ENCODE results near the gene MAML1. TPM values are rescaled to one million over a fixed set of nuclear protein-coding genes. Genes with fewer than 3 reads are reported as not detected.
"Not testable (repeated sequence)": the region's sequence is repeated elsewhere in the genome, so short reads cannot be mapped to it uniquely, and the experiment has no call there.

Gene MAML1
- total RNA-seq, 2 donors from 2014 or later = 26.7 to 42.4 TPM

DNA sequence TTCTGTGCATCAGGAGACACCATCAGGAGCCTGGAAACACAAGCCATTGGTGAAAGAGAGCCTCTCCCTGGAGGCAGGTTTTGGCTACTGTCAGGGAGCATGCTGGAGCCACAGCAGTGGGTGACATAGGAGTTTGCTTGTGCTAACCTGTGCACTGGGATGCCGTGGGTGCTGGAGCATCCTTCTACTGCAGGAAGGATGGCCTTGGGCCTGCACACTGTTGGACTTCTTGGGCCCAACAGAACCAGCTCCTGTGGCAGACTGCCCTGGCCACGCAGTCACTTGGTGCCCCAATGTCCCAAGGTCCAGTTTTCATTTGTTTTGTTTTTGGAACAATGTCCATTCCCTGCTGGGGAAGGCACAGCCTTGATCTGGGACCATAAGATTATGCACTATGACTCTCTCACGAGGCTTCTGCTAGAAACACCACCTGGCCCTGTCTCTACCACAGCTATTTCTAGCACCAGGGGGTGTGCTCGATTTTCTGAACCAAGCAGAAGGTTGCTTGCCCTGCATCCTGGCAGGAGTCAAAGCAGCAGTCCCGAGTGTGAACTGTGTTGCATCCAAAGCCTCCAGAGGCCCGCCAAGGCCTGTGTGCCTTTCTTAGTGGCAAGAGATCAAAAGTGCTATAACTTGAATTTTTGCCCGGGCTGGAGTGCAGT, 55.7 kb downstream of the MAML1 start:
- Mint-ChIP-seq H3K4me3 (no peak overlapping the region), H3K27me3 (no peaks in the 10 kb centered on the region), H3K27ac (no peak overlapping the region), H3K36me3 (ENCODE audit: low read depth) (no peaks in the 10 kb centered on the region), H3K4me1 (peaks cover 3% of the 10 kb centered on the region), H3K9me3 (no peaks in the 10 kb centered on the region)
- ATAC-seq (replicated peaks) = no peak

DNA sequence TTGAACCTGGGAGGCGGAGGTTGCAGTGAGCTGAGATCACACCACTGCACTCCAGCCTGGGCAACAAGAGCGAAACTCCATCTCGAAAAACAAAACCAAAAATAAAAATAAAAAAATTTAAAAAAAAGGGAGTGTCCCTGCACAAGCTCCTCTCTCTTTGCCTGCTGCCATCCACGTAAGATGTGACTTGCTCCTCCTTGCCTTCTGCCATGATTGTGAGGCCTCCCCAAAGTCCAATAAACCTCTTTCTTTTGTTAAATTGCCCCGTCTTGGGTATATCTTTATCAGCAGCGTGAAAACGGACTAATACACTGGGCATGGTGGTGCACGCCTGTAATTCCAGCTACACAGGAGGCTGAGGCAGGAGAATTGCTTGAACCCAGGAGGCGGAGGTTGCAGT, 56.7 kb downstream of the MAML1 start:
- not testable (repeated sequence) for H3K4me3 Mint-ChIP-seq; H3K36me3 Mint-ChIP-seq (ENCODE audit: low read depth); H3K27ac Mint-ChIP-seq; H3K27me3 Mint-ChIP-seq; ATAC-seq (replicated peaks); H3K9me3 Mint-ChIP-seq
- peaks cover 12% of the 10 kb centered on the region for H3K4me1 Mint-ChIP-seq

DNA sequence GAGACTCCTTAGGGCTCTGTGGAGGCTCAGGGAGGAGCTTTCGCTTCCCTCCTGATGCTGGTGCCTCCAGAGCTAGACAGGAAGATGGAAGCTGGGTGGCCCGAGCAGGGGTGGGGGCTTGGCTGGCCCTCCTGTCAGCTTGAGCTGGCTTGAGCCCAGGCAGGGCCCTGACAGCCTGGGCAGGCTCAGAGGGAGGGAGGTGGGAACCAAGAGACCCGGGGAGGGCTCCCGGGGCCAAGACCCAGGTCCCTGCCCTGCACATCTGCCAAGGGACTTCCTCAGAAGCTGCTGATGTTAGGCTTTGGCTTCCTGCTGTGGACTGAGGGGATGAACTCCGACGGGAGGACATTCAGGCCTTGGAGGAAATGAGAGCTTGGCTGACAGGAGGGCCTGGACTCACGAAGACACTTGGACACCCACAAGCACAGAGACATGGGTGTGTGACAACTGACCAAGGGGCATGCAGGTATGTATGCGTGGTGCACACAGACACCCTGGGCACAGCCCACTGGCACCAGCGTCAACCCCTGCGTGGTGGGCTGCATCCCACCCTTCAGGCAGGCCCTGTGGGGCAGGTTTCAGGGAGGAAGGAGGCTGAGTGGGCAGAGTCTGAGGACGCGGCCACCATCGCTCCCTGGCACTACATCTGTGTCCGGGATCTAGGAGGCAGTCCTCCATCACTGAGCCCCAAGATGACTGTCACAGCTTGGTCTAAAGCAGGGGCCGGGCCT, 59.4 kb downstream of the MAML1 start:
- ATAC-seq (replicated peaks) = no peak
- no peak overlapping the region for H3K4me3 Mint-ChIP-seq
- H3K27ac Mint-ChIP-seq = no peak overlapping the region
- no peaks in the 10 kb centered on the region for H3K9me3 Mint-ChIP-seq
- peaks cover 16% of the 10 kb centered on the region for H3K4me1 Mint-ChIP-seq
- H3K27me3 Mint-ChIP-seq = no peaks in the 10 kb centered on the region
- H3K36me3 Mint-ChIP-seq (ENCODE audit: low read depth) = peaks cover 5% of the 10 kb centered on the region

GRCh38 chr5:179792612-179793467, 60.2 kb downstream of the MAML1 start:
- no peak for ATAC-seq (replicated peaks)
- Mint-ChIP-seq H3K4me3 (peak overlapping the region; percentile 59), H3K27me3 (no peaks in the 10 kb centered on the region)

GRCh38 chr5:179793468-179794139, 61.0 kb downstream of the MAML1 start, which contains the start of gene LTC4S:
LTC4S (plus strand) TSS chr5:179793986; CDS start chr5:179794081, 95 bp downstream.
- H3K27ac Mint-ChIP-seq = no peak within 1 kb of the TSS
- peak within 1 kb of the TSS; percentile 59 for H3K4me3 Mint-ChIP-seq
- no peaks in the 10 kb centered on the region for H3K9me3 Mint-ChIP-seq
- H3K27me3 Mint-ChIP-seq = no peaks in the 10 kb centered on the region
- peaks cover 10% of the 10 kb centered on the region for H3K36me3 Mint-ChIP-seq (ENCODE audit: low read depth)
- ATAC-seq (replicated peaks) = peak; percentile 25
- peaks cover 17% of the 10 kb centered on the region for H3K4me1 Mint-ChIP-seq

More at GRCh38 chr5:179792612-179793467, 60.2 kb downstream of the MAML1 start:
- Mint-ChIP-seq H3K36me3 (ENCODE audit: low read depth) (peaks cover 10% of the 10 kb centered on the region), H3K27ac (no peak overlapping the region), H3K9me3 (no peaks in the 10 kb centered on the region), H3K4me1 (peaks cover 17% of the 10 kb centered on the region)

GRCh38 chr5:179794171-179794570, 61.5 kb downstream of the MAML1 start:
- ATAC-seq (replicated peaks) = no peak
- Mint-ChIP-seq H3K36me3 (ENCODE audit: low read depth) (peaks cover 13% of the 10 kb centered on the region), H3K4me1 (peaks cover 17% of the 10 kb centered on the region), H3K27me3 (no peaks in the 10 kb centered on the region), H3K4me3 (peak overlapping the region; percentile 59), H3K27ac (no peak overlapping the region), H3K9me3 (no peaks in the 10 kb centered on the region)

GRCh38 chr5:179794575-179794974, 62.0 kb downstream of the MAML1 start:
- Mint-ChIP-seq H3K4me3 (peak overlapping the region; percentile 59), H3K36me3 (ENCODE audit: low read depth) (peaks cover 17% of the 10 kb centered on the region), H3K27me3 (no peaks in the 10 kb centered on the region), H3K27ac (no peak overlapping the region), H3K4me1 (peaks cover 17% of the 10 kb centered on the region), H3K9me3 (no peaks in the 10 kb centered on the region)
- no peak for ATAC-seq (replicated peaks)

DNA sequence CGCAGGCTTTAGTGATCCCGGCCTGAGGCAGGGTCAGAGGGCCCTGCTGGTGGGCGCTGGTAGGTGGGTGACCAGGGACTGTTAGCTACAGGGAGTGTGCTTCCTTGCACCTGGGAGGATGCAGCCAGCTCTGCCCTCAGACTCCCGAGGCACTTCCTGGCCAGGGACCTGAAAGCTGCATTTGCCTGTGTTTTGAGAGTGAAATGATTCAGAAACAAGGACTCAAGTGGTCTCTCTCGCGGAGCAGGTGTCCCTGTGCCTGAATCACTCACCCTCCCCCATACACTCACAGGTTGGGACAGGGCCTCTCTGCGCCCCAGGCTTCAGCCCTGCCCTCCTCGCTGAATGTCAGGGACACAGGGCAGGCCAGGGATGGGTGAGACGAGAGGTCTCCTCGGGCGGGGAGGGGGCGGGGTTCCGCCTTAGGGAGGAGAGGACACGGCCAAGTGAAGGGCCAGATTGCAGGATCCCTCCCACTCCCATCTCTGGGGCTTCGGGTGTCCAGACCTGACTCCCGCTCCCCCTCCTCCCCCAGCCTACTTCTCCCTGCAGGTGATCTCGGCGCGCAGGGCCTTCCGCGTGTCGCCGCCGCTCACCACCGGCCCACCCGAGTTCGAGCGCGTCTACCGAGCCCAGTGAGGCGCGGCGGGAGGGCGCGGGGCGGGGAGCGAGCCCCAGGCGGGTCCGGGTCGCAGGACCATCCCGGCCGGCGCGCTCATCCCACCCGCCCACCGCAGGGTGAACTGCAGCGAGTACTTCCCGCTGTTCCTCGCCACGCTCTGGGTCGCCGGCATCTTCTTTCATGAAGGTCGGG, 62.6 kb downstream of the MAML1 start:
- no peak overlapping the region for H3K27ac Mint-ChIP-seq
- H3K27me3 Mint-ChIP-seq = no peaks in the 10 kb centered on the region
- peak; percentile 20 for ATAC-seq (replicated peaks)
- peak overlapping the region; percentile 59 for H3K4me3 Mint-ChIP-seq
- H3K36me3 Mint-ChIP-seq (ENCODE audit: low read depth) = peaks cover 23% of the 10 kb centered on the region
- H3K9me3 Mint-ChIP-seq = no peaks in the 10 kb centered on the region
- H3K4me1 Mint-ChIP-seq = peaks cover 17% of the 10 kb centered on the region

DNA sequence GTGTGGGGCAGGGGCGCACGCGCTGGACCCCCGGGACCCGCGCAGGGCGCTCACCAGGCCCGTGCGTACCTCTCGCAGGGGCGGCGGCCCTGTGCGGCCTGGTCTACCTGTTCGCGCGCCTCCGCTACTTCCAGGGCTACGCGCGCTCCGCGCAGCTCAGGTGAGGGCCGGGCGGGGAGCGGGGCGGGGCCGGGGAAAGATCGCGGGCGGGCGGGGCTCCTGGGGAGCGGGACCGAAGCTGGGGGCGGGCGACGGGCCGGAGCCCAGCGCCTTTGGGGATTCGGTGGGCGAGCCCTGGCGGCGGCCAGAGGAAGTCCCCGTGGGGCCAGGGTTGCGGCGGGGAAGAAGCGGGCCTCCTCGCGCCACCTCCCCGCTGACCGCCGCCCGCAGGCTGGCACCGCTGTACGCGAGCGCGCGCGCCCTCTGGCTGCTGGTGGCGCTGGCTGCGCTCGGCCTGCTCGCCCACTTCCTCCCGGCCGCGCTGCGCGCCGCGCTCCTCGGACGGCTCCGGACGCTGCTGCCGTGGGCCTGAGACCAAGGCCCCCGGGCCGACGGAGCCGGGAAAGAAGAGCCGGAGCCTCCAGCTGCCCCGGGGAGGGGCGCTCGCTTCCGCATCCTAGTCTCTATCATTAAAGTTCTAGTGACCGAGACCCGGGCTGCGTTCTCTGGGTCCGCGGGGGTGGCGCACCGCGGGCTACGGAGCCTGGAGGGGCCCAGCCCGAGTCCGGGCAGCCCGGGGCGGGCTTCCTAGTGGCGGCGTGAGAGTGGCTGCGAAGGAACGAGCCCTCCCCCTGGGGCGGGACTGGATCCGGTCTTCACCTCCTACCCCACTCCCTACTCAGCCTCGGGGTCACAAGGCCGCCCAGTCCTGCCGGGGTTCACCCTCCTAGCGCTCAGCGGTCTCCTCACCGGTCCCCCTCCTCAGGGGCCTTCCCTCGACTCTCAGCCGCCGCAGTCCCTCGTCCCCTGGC, 63.5 kb downstream of the MAML1 start:
- Mint-ChIP-seq H3K27ac (peak overlapping the region; percentile 71), H3K4me1 (peaks cover 17% of the 10 kb centered on the region), H3K9me3 (no peaks in the 10 kb centered on the region), H3K36me3 (ENCODE audit: low read depth) (peaks cover 23% of the 10 kb centered on the region), H3K4me3 (peak overlapping the region; percentile 69), H3K27me3 (no peaks in the 10 kb centered on the region)
- ATAC-seq (replicated peaks) = peak; percentile 83

DNA sequence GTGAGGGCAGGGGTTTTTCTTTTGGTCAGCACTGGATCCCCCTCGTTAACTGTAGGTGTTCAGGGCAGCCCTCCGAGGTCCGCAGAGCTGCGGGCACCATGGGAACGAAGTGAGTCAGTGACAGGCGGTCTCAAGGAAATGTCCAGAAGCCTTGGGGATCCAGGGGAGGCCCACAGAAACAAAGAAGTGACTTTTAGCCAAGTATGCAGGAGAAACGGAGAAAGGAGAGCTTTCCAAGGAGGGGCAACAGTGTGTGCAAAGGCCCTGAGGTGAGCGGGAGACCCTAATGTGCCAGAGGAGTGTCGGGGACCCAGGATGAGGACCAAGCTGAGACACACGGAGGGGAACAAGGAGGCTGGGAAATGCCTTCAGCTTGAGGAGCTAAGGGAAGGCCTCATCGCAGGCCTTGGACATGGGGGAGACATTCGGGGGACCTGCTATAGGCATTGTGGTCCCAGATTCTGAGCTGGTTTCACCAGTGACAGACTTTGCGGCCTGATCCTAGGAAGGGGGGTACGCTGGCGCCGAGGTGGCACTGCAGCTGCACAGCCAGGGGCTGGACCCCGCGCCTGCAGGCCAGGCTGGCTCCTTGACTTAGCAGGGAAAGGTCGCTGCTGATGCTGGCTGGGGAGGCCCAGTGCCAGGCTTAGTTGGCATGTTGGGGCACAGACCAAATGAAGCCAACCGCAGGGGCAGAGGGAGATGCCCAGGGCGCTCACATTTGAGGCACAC, 64.4 kb downstream of the MAML1 start:
- Mint-ChIP-seq H3K27ac (peak overlapping the region; percentile 71), H3K4me3 (peak overlapping the region; percentile 69), H3K27me3 (no peaks in the 10 kb centered on the region), H3K4me1 (peaks cover 22% of the 10 kb centered on the region), H3K9me3 (no peaks in the 10 kb centered on the region), H3K36me3 (ENCODE audit: low read depth) (peaks cover 29% of the 10 kb centered on the region)
- no peak for ATAC-seq (replicated peaks)

DNA sequence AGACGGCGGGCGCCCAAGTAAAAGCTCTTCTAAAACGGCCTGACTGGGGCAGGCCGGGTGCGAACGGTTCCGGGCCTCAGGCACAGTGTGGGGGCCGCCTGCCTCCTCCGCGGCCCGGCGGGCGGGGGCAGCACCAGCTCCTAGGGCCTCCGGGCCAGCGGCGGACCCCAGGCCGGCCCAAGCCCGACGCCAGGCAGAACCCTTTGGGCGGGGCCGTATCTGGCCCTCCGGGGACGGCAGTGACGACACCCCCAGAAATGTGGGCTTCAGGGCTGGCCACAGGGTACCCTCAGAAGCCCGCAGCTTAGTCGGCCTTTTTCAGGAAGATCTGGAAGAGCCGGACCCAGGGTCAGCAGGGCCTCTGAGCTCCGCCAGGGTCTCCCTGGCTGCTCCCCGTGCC, 65.1 kb downstream of the MAML1 start:
- ATAC-seq (replicated peaks) = no peak
- H3K27ac Mint-ChIP-seq = no peak overlapping the region
- H3K36me3 Mint-ChIP-seq (ENCODE audit: low read depth) = peaks cover 31% of the 10 kb centered on the region

GRCh38 chr5:179798144-179798770, 65.6 kb downstream of the MAML1 start:
- H3K4me3 Mint-ChIP-seq = no peak overlapping the region
- H3K9me3 Mint-ChIP-seq = no peaks in the 10 kb centered on the region
- no peaks in the 10 kb centered on the region for H3K27me3 Mint-ChIP-seq
- peaks cover 19% of the 10 kb centered on the region for H3K4me1 Mint-ChIP-seq
- peaks cover 31% of the 10 kb centered on the region for H3K36me3 Mint-ChIP-seq (ENCODE audit: low read depth)
- H3K27ac Mint-ChIP-seq = no peak overlapping the region
- no peak for ATAC-seq (replicated peaks)

More for the DNA sequence above, 65.1 kb downstream of the MAML1 start:
- no peaks in the 10 kb centered on the region for H3K9me3 Mint-ChIP-seq
- H3K4me1 Mint-ChIP-seq = peaks cover 22% of the 10 kb centered on the region
- peak overlapping the region; percentile 69 for H3K4me3 Mint-ChIP-seq
- H3K27me3 Mint-ChIP-seq = no peaks in the 10 kb centered on the region
